ENCODE data around the gene DNAJC1.

Gene DNAJC1

GRCh38 chr10:22027364-22028238, 24.1 kb upstream of the DNAJC1 start:
- H3K9me3 ChIP-seq (ENCODE audit: control insufficient read depth, insufficient read depth, low read length): no peaks in the 10 kb centered on the region
- H3K79me2 ChIP-seq (ENCODE audit: control insufficient read depth, low read length): no peaks in the 10 kb centered on the region
- no peak overlapping the region for H3K27ac ChIP-seq (ENCODE audit: low read depth, low read length)
- no peak overlapping the region for H3K4me2 ChIP-seq (ENCODE audit: low read length)
- peaks cover 12% of the 10 kb centered on the region for H3K27me3 ChIP-seq (ENCODE audit: control insufficient read depth, low read length)
- H3F3A ChIP-seq (ENCODE audit: control insufficient read depth, insufficient read depth): no peaks in the 10 kb centered on the region
- TF ChIP-seq CTCF (IDR thresholded peaks at IDR 0.05; ENCODE audit: low read depth, low read length, poor library complexity, severe bottlenecking) (no peak), EZH2phosphoT487 (IDR thresholded peaks at IDR 0.05; ENCODE audit: borderline replicate concordance, low read length) (no peak)
- 0 out of 2 replicates have a peak, but pooled peaks cover 4% of the 10 kb centered on the region for H3K4me1 ChIP-seq (ENCODE audit: control insufficient read depth, low read length)
- H3K36me3 ChIP-seq (ENCODE audit: control insufficient read depth, low read length): no peaks in the 10 kb centered on the region
- no peak overlapping the region for H3K4me3 ChIP-seq (ENCODE audit: low read length)
- no peaks in the 10 kb centered on the region for H3K9me2 ChIP-seq (replicated peaks; ENCODE audit: control insufficient read depth, low read length)
- H4K20me1 ChIP-seq (ENCODE audit: control insufficient read depth, insufficient read depth, low read depth, low read length): no peaks in the 10 kb centered on the region

GRCh38 chr10:22026287-22026686, 22.8 kb upstream of the DNAJC1 start:
- H3K36me3 ChIP-seq (ENCODE audit: control insufficient read depth, low read length): no peaks in the 10 kb centered on the region
- no peak for TF ChIP-seq EZH2phosphoT487 (IDR thresholded peaks at IDR 0.05; ENCODE audit: borderline replicate concordance, low read length)
- no peak for TF ChIP-seq CTCF (IDR thresholded peaks at IDR 0.05; ENCODE audit: low read depth, low read length, poor library complexity, severe bottlenecking)
- no peaks in the 10 kb centered on the region for H3K9me3 ChIP-seq (ENCODE audit: control insufficient read depth, insufficient read depth, low read length)
- no peak overlapping the region for H3K4me3 ChIP-seq (ENCODE audit: low read length)
- peaks cover 17% of the 10 kb centered on the region for H3K27me3 ChIP-seq (ENCODE audit: control insufficient read depth, low read length)
- H3K27ac ChIP-seq (ENCODE audit: low read depth, low read length): no peak overlapping the region
- H3K79me2 ChIP-seq (ENCODE audit: control insufficient read depth, low read length): no peaks in the 10 kb centered on the region
- H3K9me2 ChIP-seq (replicated peaks; ENCODE audit: control insufficient read depth, low read length): no peaks in the 10 kb centered on the region
- H3K4me2 ChIP-seq (ENCODE audit: low read length): no peak overlapping the region
- H3F3A ChIP-seq (ENCODE audit: control insufficient read depth, insufficient read depth): no peaks in the 10 kb centered on the region
- H4K20me1 ChIP-seq (ENCODE audit: control insufficient read depth, insufficient read depth, low read depth, low read length): no peaks in the 10 kb centered on the region
- H3K4me1 ChIP-seq (ENCODE audit: control insufficient read depth, low read length): 0 out of 2 replicates have a peak, but pooled peaks cover 6% of the 10 kb centered on the region

GRCh38 chr10:22023508-22023907, 20.0 kb upstream of the DNAJC1 start:
- Histone ChIP-seq H4K20me1 (ENCODE audit: control insufficient read depth, insufficient read depth, low read depth, low read length) (no peaks in the 10 kb centered on the region), H3K27ac (ENCODE audit: low read depth, low read length) (no peak overlapping the region), H3K79me2 (ENCODE audit: control insufficient read depth, low read length) (no peaks in the 10 kb centered on the region), H3K9me3 (ENCODE audit: control insufficient read depth, insufficient read depth, low read length) (no peaks in the 10 kb centered on the region), H3K36me3 (ENCODE audit: control insufficient read depth, low read length) (no peaks in the 10 kb centered on the region), H3K4me1 (ENCODE audit: control insufficient read depth, low read length) (0 out of 2 replicates have a peak, but pooled peaks cover 6% of the 10 kb centered on the region), H3K27me3 (ENCODE audit: control insufficient read depth, low read length) (peaks cover 17% of the 10 kb centered on the region), H3K4me2 (ENCODE audit: low read length) (no peak overlapping the region), H3K9me2 (replicated peaks; ENCODE audit: control insufficient read depth, low read length) (no peaks in the 10 kb centered on the region), H3F3A (ENCODE audit: control insufficient read depth, insufficient read depth) (no peaks in the 10 kb centered on the region), H3K4me3 (ENCODE audit: low read length) (no peak overlapping the region)
- TF ChIP-seq EZH2phosphoT487 (IDR thresholded peaks at IDR 0.05; ENCODE audit: borderline replicate concordance, low read length) (no peak), CTCF (IDR thresholded peaks at IDR 0.05; ENCODE audit: low read depth, low read length, poor library complexity, severe bottlenecking) (no peak)
